NOMO-1 treated with dmso at 0.1 percent for 144 hours (cell line): ENCODE measurements around the gene SLC66A1.
A peak's percentile ranks its signal among the peaks of the same experiment; 100 is the strongest.

ENCODE experiments used
- DNase-seq: peaks from one replicate; lab custom pipeline; 2025; ENCODE audit not compliant: unreplicated experiment; lab: John Stamatoyannopoulos, UW

Gene SLC66A1

DNA sequence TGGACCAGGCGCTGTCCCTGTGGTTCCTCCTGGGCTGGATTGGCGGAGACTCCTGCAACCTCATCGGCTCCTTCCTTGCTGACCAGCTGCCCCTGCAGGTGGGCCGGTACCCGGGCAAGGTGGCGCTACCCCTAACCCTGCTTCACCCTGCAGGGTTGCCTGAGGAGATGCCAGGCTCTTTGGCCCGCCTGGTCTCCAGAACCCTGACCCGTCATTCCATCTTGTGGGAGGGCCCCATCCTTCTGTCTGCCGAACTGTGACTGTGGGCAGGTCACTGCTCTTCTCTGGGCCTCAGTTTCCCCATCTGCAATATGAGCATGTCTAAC lies 12.5 kb downstream of the SLC66A1 start:
- no peak for DNase-seq

DNA sequence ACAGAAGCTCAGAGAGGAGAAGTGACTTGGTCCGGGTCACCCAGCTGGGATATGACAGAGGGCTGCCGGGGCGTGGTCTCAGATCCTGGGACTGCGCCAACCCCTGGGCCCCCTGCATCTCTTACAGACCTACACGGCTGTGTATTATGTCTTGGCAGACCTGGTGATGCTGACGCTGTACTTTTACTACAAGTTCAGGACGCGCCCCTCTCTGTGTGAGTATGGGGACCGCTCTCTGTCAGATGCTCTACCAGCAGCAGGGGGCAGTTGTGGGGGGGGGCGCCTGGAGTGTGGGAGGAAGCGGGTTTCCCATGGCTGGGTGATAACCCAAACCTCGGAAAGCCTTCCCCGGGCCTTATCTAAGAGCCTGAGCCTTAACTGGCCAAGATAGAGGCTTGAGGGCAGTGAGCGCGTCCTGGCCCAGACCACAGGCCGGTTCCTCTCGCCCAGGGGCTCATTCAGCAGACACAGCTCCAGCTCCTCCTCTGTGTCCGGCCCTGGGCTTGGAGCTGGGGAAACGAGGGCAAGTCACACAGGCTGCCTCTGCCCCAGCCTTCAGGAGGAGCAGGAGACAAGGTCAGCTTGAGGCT lies 13.3 kb downstream of the SLC66A1 start:
- no peak for DNase-seq

DNA sequence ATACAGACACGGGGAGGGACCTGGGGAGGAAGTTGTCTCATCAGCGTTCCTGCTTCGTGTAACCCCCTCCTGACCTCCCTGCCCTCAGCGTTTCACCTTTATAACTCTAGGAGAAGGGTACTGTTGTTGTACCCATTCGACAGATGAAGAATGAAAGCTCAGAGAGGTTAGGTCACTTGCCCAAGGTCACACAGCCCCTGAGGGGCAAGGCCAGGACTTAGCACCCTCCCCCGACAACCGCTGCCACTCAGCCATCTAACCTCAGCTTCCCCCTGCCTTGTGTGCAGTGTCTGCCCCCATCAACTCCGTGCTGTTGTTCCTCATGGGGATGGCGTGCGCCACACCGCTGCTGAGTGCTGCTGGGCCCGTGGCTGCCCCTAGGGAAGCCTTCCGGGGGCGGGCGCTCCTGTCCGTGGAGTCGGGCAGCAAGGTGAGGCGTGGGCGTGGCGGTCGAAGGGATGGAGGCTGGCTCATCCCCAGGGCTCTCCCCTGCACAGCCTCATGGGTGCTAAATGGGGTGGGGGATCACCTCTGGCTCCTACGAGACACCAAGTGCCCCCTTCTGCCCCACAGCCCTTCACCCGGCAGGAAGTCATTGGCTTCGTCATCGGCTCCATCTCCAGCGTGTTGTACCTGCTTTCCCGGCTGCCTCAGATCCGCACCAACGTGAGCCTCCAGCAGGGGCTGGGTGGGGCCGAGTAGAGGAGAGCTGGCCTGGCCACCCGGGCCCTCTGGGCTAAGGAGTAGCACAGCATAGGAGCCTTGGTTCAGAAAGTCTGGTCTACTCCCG lies 14.0 kb downstream of the SLC66A1 start:
- DNase-seq: no peak

DNA sequence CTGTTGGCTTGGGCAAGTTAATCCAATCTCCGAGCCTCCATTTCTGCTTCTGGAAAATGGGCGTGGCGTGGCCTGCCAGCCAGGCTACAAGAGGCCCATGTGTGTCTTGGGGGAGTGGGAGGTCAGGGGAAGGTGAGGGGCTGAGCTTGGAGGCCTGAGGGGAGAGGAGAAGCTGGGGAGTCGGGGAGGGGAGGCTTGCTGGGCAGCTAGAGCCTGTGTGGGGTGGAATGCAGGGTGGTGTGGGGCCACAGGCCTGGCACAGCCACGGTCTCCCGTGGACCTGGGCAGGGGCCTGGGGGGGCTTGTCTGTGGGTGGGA lies 14.6 kb downstream of the SLC66A1 start:
- no peak for DNase-seq

DNA sequence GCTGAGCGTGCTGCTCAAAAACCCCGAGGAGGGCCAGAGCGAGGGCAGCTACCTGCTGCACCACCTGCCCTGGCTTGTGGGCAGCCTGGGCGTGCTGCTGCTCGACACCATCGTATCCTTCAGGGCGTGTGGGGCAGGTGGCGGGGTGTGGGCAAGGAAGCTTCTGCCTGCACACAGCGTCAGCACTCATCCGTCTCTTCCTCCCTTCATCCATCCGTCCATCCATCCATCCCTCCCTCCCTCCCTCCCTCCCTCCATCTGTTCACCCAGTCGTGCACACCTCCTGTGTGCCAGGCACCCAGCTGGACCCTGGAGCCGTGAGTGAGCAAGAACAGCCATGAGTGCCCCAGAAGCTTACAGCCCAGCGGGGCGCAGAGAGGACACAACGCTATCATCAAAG lies 15.2 kb downstream of the SLC66A1 start:
- DNase-seq: no peak

DNA sequence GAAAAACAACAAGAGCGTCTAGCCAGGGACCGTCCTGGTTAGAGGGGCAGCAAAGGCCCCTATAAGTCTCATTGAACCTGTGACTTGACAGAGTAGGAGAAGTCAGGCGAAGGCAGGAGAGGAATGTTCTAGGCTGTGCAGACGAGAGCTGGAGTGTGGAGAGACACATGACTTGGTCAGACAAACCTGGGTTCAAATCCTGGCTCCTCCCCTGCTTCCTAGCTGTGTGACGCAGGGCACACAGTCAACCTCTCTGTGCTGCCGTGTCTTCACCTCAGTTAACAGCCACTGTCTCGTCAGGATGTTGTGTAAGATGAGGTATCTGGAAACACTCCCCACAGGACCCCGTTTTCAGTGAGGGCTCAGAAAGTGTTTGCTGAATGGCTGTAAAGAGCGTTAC lies 15.6 kb downstream of the SLC66A1 start:
- no peak for DNase-seq

DNA sequence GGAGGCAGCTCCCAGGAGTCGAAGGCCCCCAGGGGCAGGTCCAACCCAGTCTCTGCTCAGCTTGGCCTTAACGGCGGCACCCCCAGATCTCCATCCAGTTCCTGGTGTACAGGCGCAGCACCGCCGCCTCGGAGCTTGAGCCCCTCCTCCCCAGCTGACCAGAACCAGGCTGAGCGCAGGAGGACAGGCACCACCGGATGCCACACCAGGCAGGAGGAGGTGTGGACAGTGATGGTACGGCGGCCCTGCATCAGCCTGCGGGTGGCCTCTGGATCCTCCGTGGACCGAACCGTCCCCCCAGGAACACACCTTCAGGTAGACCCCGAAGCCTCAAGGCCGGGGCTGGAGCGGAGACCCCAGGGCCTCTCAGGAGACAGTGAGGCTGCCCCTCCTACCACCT lies 16.4 kb downstream of the SLC66A1 start:
- no peak for DNase-seq

DNA sequence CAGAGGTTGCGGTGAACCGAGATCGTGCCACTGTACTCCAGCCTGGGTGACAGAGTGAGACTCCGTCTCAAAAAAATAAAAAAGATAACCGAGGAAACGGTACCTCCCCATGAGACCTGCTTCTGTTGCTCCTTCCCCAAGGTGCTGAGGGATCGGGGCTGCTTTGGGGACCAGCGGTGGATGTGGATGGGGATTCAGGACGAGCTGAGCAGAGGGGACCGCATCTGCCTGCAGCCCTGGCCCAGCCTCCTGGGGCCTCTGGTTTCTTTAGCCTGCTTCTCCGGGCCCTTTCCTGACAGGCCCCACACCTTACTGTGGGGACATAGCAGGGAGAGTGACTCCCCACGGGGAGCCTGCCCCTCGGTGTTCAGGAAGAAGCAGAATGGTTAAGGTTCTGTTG lies 17.1 kb downstream of the SLC66A1 start:
- DNase-seq: no peak

DNA sequence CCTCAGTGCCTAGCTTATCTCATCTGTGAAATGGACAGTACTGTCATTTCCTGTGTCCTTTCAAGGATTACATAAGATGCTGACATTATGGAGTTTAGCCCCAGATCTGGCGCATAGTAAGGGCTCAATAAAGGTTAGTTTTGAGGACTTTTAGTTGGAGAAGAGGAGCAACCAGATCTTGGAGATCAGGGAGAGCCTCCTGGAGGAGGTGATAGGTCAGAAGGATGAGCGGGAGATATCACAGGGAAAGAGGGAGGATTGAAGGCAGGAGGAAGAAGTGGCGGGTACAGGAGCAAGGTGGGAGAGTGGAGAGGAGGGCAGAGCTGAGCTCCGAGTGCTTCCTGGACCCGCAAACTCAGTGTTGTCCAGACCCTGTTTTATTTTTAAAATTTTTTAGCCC lies 17.5 kb downstream of the SLC66A1 start:
- DNase-seq: no peak

DNA sequence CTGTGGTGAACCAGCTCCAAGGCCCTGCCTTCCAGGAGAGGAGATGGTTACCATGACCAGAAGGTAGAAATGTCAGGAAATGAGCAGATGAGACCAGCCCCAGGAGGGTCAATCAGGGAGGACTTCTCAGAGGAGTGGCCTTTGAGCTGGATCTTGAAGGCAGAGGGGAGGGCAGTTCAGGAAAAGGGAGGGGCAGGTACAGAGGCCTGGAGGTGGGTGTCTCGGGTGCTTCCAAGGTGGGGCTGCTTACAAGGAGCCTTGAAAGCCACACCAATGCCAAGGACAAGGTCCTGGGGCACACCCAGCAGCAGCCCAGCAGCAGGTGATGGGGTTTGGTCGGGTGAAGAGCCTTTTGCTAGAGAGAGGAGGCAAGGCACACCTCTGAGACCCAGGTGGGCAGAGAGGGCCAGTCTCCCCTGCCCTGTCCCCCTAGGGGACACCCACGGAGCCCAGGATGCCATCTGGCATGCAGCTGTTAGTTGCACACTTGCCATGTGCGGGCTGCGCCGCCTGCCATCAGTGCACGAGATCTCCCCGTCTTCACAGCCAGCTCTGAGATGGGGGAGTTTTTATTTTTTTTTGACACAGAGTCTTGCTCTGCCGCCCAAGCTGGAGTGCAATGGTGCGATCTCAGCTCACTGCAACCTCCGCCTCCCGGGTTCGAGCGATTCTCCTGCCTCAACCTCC lies 18.5 kb downstream of the SLC66A1 start:
- no peak for DNase-seq

DNA sequence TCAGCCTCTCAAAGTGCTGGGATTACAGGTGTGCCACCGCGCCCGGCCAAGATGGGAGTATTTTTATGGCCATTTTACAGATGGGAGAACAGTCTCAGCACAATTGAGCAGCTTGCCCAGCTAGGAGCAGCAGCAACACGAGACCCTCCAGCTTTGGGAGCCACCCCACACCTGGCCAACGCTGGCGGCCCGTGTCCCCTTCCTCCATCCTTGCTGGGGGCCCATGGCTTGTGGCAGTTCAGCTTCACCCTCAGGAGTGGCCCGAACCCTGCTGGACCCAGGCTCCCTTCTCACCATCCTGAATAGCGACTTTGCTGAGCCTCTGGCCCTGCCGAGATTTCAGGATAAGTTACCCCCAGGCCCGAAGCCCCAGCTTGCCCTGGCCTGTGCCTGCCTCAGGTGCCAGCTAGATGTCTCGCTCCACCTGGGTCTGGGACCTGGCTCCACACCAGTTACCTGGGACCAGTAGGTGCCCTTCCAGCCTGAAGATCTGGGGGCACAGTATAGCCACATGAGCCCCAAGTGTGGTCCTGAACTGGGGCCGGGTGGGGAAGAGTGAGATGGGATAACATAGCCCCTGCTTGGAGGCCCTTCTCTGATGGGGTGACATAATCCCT lies 19.2 kb downstream of the SLC66A1 start:
- DNase-seq: no peak

DNA sequence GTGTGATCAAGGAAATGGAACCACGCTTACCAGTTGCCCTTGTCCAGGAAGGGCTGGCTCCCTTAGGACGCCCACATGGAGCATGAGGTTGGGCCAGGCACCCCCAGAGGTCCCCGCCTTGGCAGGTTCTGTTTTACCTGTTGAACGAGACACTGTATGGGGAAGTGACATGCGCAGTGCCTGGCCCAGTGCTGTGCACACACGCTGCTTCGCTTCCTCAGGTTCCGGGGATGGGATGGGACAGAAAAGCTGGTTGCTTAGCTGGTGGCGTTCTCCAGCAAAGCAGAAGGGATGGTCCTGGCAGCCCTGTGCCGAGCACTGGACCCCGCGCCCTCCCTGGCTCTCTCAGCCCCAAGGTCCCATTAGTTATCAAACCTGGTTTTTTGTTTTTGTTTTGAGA lies 20.7 kb downstream of the SLC66A1 start:
- no peak for DNase-seq

DNA sequence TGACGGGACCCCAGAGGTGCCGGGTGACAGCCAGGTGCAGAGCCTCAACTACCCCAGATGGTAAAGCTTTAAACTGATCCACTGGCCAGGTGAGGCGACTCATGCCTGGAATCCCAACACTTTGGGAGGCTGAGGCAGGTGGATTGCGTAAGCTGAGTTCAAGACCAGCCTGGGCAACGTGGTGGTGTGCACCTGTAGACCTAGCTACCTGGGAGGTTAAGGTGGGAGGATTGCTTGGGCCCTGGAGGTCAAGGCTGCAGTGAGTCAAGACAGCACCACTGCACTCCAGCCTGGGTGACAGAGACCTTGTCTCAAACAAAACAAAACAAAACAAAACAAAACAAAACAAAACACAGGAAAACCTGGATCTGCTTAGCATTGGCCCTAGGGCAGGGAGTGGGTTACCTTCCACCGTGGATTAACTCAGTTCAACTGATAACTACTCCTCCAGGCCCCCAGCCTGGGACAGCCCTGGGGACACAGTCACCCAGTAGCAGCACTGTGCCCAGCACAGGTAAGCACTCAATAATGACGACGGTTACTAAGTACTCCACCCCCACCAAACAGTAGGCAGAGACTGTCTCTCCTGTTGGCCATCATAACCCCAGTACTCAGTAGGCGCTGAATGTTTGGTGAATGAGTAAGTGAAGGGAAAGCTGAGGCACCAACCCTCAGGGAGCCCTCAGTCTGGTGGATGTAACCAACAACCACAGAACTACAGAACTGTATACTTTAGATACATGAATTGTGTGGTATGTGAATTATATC lies 21.6 kb downstream of the SLC66A1 start:
- no peak for DNase-seq

DNA sequence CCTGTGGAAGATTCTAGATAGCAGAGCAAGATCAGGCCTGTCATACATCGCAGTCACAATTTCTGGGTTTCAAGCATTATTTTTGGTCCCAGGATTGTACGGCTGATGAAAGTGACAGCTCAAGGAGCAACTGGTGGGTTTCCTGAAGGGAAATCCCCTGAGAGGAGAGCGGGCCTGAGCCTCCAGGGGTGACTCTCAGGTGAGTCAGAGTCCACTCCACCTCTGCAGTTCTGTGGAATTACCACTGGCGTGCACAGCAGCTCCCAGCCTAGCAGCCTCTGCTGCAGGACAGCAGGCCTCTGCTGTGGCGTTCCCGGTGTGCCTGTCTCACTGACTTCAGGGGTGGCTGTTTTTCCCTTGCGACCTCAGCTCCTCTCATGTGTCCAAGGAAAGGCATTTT lies 24.4 kb downstream of the SLC66A1 start:
- no peak for DNase-seq

DNA sequence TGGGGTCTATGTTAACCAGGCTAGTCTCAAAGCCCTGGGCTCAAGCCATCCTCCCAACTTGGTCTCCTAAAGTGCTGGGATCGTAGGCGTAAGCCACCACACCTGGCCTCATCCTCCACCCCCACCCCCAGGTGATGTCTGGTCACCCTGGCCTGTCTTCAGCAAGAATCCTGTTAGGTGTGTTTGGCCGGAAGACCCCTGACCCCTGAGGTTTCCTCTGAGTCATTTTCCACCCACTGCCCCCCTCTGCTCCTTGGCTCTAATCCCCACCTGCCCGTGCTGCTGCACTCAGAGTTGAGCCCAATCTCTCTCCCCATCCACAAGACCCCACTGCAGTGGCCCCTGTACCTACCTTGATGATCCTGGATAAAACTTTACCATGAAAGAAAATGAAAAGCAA lies 25.2 kb downstream of the SLC66A1 start:
- no peak for DNase-seq

DNA sequence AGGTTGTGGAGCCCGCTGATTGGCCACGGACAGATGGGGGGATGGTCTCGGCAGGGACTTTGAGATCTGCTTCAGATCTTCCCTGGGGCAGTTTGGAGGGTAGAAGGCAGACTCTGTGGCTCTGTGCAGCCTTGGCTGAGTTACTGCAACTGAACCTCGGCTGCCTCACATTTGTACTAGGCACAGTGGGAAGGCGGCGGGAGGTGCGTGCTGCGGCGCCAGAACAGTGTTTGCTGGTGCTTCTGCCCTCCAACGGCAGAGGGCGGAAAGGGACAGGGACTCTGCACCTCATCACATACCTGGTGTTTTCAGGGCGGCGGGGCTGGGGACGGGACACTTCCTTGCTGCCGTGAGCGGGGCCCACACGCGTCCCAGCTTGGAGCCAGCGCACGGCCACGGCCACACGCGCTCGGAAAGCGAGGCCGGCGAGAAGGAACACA lies 26.2 kb downstream of the SLC66A1 start:
- peak; percentile 93 for DNase-seq

DNA sequence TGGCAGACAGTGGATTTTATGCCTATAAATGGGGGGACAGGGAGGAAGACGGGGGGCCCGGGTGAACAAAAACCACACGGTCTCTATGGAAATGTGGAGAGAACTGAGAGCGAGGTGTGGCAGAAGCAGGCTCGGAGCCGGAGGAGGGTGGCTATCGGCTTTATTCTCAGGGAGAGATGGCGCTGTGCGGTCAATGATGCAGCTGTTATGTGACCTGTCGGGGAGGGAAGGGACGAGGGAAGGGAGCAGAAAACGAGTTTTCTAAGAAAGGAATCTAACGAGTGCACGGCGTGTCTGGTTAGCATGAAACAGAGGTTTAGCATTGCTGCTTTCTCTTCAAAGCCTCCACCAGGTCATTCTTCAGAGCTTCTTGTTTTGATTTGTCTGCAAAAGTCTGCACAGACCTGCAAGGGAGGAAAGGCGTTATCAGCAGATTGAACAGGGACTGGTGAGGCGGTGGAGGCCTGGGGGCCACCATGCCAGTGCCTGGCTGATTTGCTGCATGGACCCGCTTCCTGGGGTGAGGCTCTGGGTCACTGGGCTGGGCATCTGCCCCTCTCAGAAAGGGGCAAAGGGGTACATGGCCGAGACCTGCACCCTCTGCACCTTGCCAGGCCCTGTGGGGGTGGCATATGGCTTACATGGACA lies 27.2 kb downstream of the SLC66A1 start:
- DNase-seq: no peak

DNA sequence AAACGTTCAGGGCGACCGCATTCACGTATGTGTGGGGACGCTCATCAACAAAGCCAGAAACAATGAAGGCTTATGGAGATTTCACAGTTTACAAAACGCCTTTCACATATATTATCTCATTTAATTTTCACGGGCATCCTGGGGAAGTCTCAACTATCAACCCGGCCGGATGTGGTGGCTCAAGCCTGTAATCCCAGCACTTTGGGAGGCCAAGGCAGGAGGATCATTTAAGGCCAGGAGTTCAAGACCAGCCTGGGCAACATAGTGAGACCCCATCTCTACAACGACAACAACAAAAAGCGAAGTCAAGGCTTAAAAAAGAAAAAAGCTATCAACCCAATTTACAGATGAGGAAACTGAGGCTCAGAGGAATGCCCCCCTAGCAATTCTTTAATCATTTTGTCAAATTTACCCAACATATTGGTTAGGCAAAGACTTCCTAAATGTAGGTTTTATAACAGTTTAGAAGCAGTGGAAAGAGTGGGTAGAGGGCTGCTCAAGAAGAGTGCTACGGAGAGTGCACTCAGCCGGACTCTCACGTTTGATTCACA lies 28.3 kb downstream of the SLC66A1 start:
- DNase-seq: no peak

DNA sequence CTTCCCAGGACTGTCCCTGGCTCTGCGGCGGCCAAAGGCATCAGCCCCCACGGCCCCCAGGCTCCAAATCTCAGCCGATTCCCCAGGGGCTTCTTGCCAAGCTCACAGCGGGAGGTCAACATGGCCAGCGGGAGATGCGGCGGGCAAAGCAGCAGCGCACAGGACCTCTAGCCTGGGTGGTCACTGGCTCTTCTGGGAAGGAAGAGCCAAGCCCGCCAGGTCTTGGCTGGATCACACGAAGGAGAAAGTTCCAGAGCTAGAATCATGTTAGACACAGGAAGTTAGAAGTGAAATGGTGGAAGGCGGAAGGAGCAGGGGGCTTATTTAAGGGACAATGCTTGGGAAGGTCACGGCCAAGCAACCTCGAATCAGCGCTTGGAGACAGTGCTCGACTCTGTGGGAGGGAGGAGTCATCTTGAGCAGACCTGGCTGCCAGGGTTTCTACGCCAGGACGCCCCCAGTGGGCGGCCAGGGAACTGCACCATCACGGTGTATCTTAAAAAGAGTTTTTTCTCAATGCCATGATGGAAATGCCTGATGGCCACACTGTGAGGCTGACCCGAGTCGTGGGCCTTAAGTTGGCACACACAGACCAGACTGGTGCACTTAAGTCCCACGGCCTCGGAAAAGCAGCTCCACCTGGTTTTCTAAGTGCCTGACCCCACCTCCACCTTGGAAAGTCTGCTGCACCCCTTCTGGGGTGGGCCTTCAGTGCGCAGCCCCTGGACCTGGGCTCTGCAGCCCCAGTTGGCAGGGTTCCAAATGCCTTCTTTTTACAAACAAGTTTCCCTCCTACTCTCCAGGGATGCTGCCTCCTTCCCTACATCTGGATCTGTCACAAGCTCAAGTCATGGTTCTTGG lies 29.3 kb downstream of the SLC66A1 start:
- DNase-seq: peak; percentile 13
